NB4 (cell line): ENCODE data around the gene ASB18.
"Not testable (repeated sequence)": the region's sequence is repeated elsewhere in the genome, so short reads cannot be mapped to it uniquely, and the experiment has no call there.

Experiments
- DNase-seq: peaks from one replicate; pipeline ENCODE4 v3.0.0; 2010; ENCODE audit warnings: low read depth
- H3K4me3 ChIP-seq: one replicate; pipeline ENCODE4 v1.5.1; 2011; ENCODE audit warnings: mild to moderate bottlenecking, low read depth, low read length, moderate library complexity
- MYC ChIP-seq: IDR thresholded peaks from 2 replicates; pipeline ENCODE4 v1.6.1; 2011; ENCODE audit warnings: low read depth, low read length
- POLR2A ChIP-seq: IDR thresholded peaks from 2 replicates; pipeline ENCODE4 v1.6.1; 2011; ENCODE audit warnings: mild to moderate bottlenecking; ENCODE audit not compliant: insufficient read length; ENCODE audit errors: extremely low read depth
- TF ChIP-seq, protein P1 (sequence below): IDR thresholded peaks from one replicate; pipeline ENCODE4 v1.5.1; 2012; ENCODE audit warnings: low read depth, low read length
- TF ChIP-seq, protein P2 (sequence below): IDR thresholded peaks from 2 replicates; pipeline ENCODE4 v1.6.1; 2011; ENCODE audit warnings: low read depth, low read length

ASB18 gene

DNA sequence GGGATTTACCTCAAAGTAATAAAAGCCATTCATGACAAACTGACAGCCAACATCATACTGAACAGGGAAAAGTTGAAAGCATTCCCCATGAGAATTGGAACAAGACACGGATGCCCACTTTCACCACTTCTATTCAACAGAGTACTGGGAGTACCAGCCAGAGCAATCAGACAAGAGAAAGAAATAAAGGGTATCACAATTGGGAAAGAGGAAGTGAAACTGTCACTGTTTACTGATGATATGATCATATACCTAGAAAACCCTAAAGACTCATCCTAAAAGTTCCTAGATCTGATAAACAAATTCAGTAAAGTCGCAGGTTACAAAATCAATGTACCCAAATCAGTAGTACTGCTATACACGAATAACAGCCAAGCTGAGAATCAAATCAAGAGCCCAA is 17.2 kb upstream of the ASB18 start:
- no peak for DNase-seq
- TF ChIP-seq, protein P1, sequence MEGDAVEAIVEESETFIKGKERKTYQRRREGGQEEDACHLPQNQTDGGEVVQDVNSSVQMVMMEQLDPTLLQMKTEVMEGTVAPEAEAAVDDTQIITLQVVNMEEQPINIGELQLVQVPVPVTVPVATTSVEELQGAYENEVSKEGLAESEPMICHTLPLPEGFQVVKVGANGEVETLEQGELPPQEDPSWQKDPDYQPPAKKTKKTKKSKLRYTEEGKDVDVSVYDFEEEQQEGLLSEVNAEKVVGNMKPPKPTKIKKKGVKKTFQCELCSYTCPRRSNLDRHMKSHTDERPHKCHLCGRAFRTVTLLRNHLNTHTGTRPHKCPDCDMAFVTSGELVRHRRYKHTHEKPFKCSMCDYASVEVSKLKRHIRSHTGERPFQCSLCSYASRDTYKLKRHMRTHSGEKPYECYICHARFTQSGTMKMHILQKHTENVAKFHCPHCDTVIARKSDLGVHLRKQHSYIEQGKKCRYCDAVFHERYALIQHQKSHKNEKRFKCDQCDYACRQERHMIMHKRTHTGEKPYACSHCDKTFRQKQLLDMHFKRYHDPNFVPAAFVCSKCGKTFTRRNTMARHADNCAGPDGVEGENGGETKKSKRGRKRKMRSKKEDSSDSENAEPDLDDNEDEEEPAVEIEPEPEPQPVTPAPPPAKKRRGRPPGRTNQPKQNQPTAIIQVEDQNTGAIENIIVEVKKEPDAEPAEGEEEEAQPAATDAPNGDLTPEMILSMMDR, result no peak
- no peak for TF ChIP-seq POLR2A
- TF ChIP-seq MYC, result no peak
- TF ChIP-seq, protein P2, sequence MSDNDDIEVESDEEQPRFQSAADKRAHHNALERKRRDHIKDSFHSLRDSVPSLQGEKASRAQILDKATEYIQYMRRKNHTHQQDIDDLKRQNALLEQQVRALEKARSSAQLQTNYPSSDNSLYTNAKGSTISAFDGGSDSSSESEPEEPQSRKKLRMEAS, result no peak

DNA sequence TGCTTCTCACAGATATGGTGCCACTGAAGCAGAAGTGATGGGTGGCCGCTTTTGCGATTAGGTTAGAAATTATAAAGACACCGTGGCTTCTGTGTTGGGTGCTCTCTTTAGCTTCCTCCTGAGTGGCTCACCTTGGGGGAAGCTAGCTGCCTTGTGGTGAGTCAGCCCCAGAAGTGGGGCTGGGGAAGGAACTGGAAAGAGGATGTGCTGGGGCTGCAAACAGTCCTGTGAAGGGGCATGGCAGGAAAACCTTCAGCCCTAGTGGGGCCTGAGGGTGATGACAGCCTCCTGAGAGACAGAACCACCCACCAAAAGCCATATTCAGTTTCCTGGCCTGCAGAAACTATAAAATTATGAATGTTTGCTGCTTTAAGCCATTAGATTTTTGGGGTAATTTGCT is 8.9 kb upstream of the ASB18 start:
- H3K4me3 ChIP-seq, result no peak overlapping the region
- TF ChIP-seq MYC, result no peak
- TF ChIP-seq, protein P1, result no peak
- no peak for TF ChIP-seq POLR2A
- TF ChIP-seq, protein P2, result no peak
- peak; percentile 14 for DNase-seq

More for the DNA sequence above, 17.2 kb upstream of the ASB18 start:
- H3K4me3 ChIP-seq, result no peak overlapping the region

DNA sequence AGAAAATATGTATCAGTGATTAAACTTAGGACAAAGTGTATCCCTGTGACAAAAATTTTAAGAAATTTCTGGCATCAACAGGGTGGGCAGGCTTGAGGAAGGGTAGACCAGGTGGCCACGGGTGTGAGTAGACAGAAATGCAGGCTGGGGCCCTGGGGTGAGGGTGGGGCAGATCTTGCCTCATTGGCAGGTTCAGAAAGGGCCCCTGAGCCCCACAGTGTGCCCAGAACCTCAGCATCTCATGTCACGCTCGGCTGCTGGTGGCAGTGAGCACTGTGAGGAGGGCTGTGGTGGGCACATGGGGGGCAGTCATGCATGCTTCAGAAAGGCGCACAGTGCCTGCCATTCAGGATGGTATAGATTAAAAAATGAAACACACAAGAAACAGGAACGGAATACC is 7.6 kb upstream of the ASB18 start:
- no peak overlapping the region for H3K4me3 ChIP-seq
- TF ChIP-seq, protein P2, result no peak
- TF ChIP-seq MYC, result no peak
- TF ChIP-seq, protein P1, result no peak
- TF ChIP-seq POLR2A, result no peak
- DNase-seq, result no peak

DNA sequence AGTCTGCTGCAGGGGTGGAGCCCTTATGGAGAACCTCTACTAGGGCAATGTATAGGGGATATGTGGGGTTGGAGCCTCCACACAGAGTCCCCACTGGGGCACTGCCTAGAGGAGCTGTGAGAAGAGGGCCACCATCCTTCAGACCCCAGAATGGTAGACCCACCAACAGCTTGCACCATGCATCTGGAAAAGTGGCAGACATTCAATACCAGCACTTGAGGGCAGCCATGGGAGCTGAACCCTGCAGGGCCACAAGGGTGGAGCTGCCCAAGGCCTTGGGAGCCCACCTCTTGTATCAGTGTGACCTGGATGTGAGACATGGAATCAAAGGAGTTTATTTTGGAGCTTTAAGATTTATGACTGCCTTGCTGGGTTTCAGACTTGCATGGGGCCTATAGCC is 5.7 kb upstream of the ASB18 start:
- not testable (repeated sequence) for H3K4me3 ChIP-seq, DNase-seq

DNA sequence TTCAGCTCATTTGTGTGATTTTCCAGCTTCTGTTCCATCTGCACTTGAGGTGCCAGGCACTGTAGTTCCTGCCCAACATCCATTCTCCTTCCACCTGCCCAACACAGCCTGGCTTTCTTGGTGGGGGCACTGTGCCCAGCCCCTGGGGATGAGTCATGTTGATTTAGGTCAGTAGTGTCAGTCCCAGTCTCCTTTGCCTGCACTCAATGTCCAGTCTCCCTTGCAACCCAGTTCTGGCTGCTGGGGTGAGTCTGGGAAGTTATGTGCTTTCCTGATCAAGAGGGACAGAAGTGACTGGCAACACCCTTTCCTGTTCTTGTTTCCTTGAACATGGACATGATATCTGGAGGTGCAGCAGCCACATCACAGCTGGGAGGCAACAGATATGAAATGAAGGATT is 1.5 kb upstream of the ASB18 start:
- H3K4me3 ChIP-seq, result no peak overlapping the region
- no peak for DNase-seq
- TF ChIP-seq, protein P2, result no peak
- TF ChIP-seq MYC, result no peak
- no peak for TF ChIP-seq POLR2A
- TF ChIP-seq, protein P1, result no peak

DNA sequence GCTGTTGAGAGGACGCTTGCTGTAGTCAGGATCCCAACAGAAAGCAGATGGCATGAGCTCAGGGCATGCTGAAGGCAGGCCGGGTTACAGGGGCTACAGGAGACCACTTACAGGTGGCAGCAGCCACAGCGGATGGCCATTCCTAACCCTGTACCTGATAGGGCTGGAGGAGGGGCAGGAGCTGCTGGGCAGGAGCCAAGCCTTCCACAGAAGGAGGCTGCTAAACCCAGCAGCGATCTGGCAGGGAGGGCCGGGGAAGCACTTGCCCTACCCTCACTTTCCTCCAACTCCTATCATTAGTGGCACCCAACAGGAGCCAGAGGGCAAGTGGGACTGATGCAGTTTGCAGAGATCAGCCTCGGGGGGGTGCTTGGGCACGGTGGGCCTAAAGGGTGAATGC is 2.0 kb downstream of the ASB18 start:
- H3K4me3 ChIP-seq, result no peak overlapping the region
- DNase-seq, result no peak
- TF ChIP-seq, protein P2, result no peak
- no peak for TF ChIP-seq MYC
- TF ChIP-seq, protein P1, result no peak
- TF ChIP-seq POLR2A, result no peak
